ENCODE data around the gene SCUBE1. TPM values are rescaled to one million over a fixed set of nuclear protein-coding genes. Genes with fewer than 3 reads are reported as not detected.

The SCUBE1 gene
- total RNA-seq, 1 donor from 2014 or later = 54.7 TPM

DNA sequence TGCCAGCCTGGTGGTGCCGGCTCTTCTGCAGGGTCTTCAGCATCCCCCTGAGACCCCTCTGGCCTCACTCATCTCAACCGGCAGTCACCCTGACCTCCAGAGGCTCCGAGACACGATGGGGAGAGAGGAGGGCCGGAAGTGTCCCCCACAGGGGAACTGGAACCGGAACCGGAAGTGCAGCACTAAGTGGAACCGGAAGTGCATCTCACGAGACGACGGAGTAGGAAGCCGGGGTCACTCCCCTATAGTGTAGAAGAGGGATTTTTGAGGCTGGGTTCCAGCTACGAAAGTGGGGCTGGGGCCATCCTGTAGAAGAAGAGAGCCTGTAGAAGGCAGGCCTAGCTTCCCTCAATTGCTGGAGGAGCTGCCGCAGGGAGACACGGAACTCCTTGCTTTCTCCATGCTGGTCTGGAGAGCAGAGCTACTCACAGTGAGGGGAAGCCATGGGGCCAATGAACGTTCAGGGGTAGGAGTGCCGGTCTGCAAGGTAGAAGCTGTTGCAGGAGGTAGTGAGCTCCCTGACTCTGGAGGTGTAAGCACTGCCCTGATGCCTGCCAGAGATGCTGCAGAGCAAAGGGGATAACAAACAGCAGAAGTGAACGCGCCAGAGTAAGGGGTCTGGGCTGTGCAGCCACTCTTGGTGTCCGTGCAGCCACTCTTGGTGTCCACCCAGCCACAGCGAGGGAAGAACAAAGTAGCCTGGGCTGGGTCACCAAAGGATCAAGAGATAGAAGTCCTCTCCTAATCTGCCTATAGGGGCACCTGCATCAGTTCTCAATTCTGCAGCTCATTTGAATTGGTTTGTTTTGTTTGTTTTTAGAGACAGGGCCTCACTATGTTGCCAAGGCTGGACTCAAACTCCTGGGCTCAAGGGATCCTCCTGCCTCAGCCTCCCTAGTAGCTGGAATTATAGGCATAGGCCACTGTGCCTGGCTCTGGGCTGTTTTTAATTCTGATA, 21.9 kb downstream of the SCUBE1 start:
- DNase-seq (ENCODE audit: low spot score) = no peak
- Mint-ChIP-seq H3K27ac (ENCODE audit: unreplicated experiment) (no peak overlapping the region), H3K4me1 (ENCODE audit: unreplicated experiment) (peaks cover 6% of the 10 kb centered on the region), H3K4me3 (ENCODE audit: unreplicated experiment) (no peak overlapping the region), H3K9me3 (ENCODE audit: unreplicated experiment) (no peaks in the 10 kb centered on the region), H3K36me3 (ENCODE audit: low read depth, unreplicated experiment) (no peaks in the 10 kb centered on the region), H3K27me3 (ENCODE audit: unreplicated experiment) (peaks cover 3% of the 10 kb centered on the region)
- no peak for TF ChIP-seq CTCF (IDR thresholded peaks at IDR 0.05; ENCODE audit: unreplicated experiment)

- peaks cover 6% of the 10 kb centered on the region for H3K4me1 Mint-ChIP-seq (ENCODE audit: unreplicated experiment)
- H3K4me3 Mint-ChIP-seq (ENCODE audit: unreplicated experiment) = no peak overlapping the region
- TF ChIP-seq CTCF (IDR thresholded peaks at IDR 0.05; ENCODE audit: unreplicated experiment) = no peak
- no peaks in the 10 kb centered on the region for H3K9me3 Mint-ChIP-seq (ENCODE audit: unreplicated experiment)
- H3K27me3 Mint-ChIP-seq (ENCODE audit: unreplicated experiment) = peaks cover 4% of the 10 kb centered on the region
- H3K36me3 Mint-ChIP-seq (ENCODE audit: low read depth, unreplicated experiment) = no peaks in the 10 kb centered on the region
- DNase-seq (ENCODE audit: low spot score) = no peak
- no peak overlapping the region for H3K27ac Mint-ChIP-seq (ENCODE audit: unreplicated experiment)
These were observed 23.3 kb downstream of the SCUBE1 start for GRCh38 chr22:43319661-43320486.

DNA sequence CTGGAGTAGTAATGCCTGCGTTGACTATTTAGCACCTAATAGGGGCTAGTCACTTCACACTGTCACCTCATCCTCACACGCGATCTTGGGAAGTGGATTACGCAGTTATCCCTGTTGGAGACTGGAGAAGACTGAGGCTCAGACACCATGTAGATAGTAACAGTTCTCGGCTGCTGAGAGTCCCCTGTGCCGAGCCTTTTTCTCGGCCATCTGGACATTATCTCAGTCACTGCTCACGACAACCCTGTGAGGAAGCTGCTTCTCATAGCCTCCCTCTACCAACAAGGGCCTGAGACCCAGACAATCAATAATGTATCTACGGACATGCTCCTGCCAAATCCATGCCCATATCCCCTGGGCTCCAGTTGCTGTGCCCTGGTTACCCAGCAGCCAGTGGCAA, 25.9 kb downstream of the SCUBE1 start:
- no peak for TF ChIP-seq CTCF (IDR thresholded peaks at IDR 0.05; ENCODE audit: unreplicated experiment)
- peaks cover 4% of the 10 kb centered on the region for H3K27me3 Mint-ChIP-seq (ENCODE audit: unreplicated experiment)
- no peak overlapping the region for H3K4me3 Mint-ChIP-seq (ENCODE audit: unreplicated experiment)
- H3K9me3 Mint-ChIP-seq (ENCODE audit: unreplicated experiment) = no peaks in the 10 kb centered on the region
- no peak overlapping the region for H3K27ac Mint-ChIP-seq (ENCODE audit: unreplicated experiment)
- H3K36me3 Mint-ChIP-seq (ENCODE audit: low read depth, unreplicated experiment) = no peaks in the 10 kb centered on the region
- peaks cover 6% of the 10 kb centered on the region for H3K4me1 Mint-ChIP-seq (ENCODE audit: unreplicated experiment)
- no peak for DNase-seq (ENCODE audit: low spot score)

GRCh38 chr22:43315687-43316217, 27.4 kb downstream of the SCUBE1 start:
- H3K4me3 Mint-ChIP-seq (ENCODE audit: unreplicated experiment) = no peak overlapping the region
- H3K36me3 Mint-ChIP-seq (ENCODE audit: low read depth, unreplicated experiment) = no peaks in the 10 kb centered on the region
- no peak for DNase-seq (ENCODE audit: low spot score)
- no peaks in the 10 kb centered on the region for H3K9me3 Mint-ChIP-seq (ENCODE audit: unreplicated experiment)
- peaks cover 4% of the 10 kb centered on the region for H3K27me3 Mint-ChIP-seq (ENCODE audit: unreplicated experiment)
- H3K4me1 Mint-ChIP-seq (ENCODE audit: unreplicated experiment) = no peaks in the 10 kb centered on the region
- no peak overlapping the region for H3K27ac Mint-ChIP-seq (ENCODE audit: unreplicated experiment)
- TF ChIP-seq CTCF (IDR thresholded peaks at IDR 0.05; ENCODE audit: unreplicated experiment) = no peak

Measured in endothelial cell (in vitro differentiated cells).